ENCODE results near the gene GTSF1L. TPM values are rescaled to one million over a fixed set of nuclear protein-coding genes. Genes with fewer than 3 reads are reported as not detected.

GTSF1L gene
- total and polyA plus RNA-seq, 4 donors: not detected

DNA sequence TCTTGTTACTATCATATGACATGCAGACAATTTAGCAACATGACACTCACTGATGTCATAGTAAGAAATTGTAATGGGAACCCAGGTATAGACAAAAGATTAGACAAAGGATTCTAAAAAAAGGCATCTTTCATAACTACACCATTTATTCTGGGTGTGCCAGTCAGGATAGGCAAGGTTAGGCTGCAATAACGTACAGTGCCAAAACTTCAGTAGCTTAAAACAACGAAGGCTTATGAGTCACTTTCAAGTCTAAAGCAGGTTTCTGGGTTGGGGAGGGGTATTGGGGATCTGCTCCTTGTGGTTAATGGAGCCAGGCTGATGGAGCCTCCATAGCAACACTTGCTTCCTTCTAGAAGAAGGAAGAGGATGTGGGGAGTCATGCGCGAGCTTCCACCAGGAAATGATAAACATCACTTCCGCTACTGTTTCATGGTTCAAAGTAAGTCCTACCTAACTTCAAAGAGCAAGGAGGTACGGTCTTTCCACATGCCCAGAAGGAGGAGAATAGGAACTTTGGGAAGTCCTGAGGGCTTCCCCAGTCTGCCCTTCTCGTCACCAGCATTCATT, 2.0 kb upstream of the GTSF1L start:
- WGBS, 2 donors: 54 to 63% methylated on average over 7 of the region's 7 CpGs
- Histone ChIP-seq H3K4me1 (ENCODE audit: control insufficient read depth in 5 of 5, insufficient read depth in 5 of 5, low read length in 5 of 5) (no peaks in the 10 kb centered on the region), H3K4me3 (no peak overlapping the region), H3K27ac (ENCODE audit: low read depth in 1 of 2, low read length in 1 of 2) (no peak overlapping the region), H3K36me3 (ENCODE audit: control insufficient read depth in 4 of 4, insufficient read depth in 4 of 4, low read length in 4 of 4) (no peaks in the 10 kb centered on the region), H3K9ac (ENCODE audit: insufficient read depth in 1 of 2, low read length in 2 of 2) (no peak overlapping the region), H3K9me3 (ENCODE audit: control insufficient read depth in 4 of 4, insufficient read depth in 3 of 4, low read length in 3 of 4) (peaks cover 0 to 3% (median 0%) of the 10 kb centered on the region in 4 donors), H3K27me3 (ENCODE audit: control insufficient read depth in 3 of 3, insufficient read depth in 3 of 3, low read length in 2 of 3) (no peaks in the 10 kb centered on the region)
- ATAC-seq (ENCODE audit: insufficient read depth, low FRiP score) (no peak), DNase-seq (no peak)
- TF ChIP-seq, protein P1, sequence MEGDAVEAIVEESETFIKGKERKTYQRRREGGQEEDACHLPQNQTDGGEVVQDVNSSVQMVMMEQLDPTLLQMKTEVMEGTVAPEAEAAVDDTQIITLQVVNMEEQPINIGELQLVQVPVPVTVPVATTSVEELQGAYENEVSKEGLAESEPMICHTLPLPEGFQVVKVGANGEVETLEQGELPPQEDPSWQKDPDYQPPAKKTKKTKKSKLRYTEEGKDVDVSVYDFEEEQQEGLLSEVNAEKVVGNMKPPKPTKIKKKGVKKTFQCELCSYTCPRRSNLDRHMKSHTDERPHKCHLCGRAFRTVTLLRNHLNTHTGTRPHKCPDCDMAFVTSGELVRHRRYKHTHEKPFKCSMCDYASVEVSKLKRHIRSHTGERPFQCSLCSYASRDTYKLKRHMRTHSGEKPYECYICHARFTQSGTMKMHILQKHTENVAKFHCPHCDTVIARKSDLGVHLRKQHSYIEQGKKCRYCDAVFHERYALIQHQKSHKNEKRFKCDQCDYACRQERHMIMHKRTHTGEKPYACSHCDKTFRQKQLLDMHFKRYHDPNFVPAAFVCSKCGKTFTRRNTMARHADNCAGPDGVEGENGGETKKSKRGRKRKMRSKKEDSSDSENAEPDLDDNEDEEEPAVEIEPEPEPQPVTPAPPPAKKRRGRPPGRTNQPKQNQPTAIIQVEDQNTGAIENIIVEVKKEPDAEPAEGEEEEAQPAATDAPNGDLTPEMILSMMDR (IDR thresholded peaks at IDR 0.05; ENCODE audit: control extremely low read depth, extremely low read depth): no peak

DNA sequence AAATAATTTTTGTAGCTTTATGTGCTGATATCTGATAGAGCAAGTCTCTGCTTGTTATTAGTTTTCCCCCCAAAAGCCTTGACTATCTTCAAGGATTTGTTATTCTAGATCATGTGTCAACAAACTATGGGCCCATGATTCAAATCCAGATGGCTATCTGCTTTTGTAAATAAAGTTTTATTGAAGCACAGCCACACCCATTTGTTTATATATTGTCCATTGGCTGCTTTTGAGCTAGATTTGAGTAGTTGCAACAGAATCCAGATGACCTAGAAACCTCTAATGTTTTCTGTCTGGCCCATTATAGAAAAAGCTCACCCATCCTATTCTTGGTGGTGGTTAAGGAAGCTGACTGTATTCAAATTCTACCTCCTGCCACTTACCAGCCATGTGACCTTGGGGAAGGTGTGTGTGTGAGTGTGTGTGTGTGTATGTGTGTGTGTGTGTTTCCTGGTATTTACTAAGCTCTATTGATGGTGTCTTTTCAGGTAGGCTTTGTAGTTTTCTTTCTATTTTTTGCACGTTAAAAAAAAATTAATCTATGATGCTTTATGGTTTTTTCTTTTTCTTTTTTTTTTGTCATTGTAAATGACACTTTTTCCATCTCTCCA, 1.3 kb upstream of the GTSF1L start:
- TF ChIP-seq, protein P1 (IDR thresholded peaks at IDR 0.05; ENCODE audit: control extremely low read depth, extremely low read depth): no peak
- Histone ChIP-seq H3K4me3 (no peak overlapping the region), H3K9me3 (ENCODE audit: control insufficient read depth in 4 of 4, insufficient read depth in 3 of 4, low read length in 3 of 4) (peaks cover 0 to 3% (median 0%) of the 10 kb centered on the region in 4 donors), H3K27ac (ENCODE audit: low read depth in 1 of 2, low read length in 1 of 2) (no peak overlapping the region), H3K4me1 (ENCODE audit: control insufficient read depth in 5 of 5, insufficient read depth in 5 of 5, low read length in 5 of 5) (peaks cover 0 to 3% (median 0%) of the 10 kb centered on the region in 5 donors), H3K9ac (ENCODE audit: insufficient read depth in 1 of 2, low read length in 2 of 2) (no peak overlapping the region), H3K36me3 (ENCODE audit: control insufficient read depth in 4 of 4, insufficient read depth in 4 of 4, low read length in 4 of 4) (no peaks in the 10 kb centered on the region), H3K27me3 (ENCODE audit: control insufficient read depth in 3 of 3, insufficient read depth in 3 of 3, low read length in 2 of 3) (no peaks in the 10 kb centered on the region)
- DNase-seq (no peak), ATAC-seq (ENCODE audit: insufficient read depth, low FRiP score) (no peak)
- WGBS, 2 donors: 86 to 89% methylated on average over 1 of the region's 1 CpG

DNA sequence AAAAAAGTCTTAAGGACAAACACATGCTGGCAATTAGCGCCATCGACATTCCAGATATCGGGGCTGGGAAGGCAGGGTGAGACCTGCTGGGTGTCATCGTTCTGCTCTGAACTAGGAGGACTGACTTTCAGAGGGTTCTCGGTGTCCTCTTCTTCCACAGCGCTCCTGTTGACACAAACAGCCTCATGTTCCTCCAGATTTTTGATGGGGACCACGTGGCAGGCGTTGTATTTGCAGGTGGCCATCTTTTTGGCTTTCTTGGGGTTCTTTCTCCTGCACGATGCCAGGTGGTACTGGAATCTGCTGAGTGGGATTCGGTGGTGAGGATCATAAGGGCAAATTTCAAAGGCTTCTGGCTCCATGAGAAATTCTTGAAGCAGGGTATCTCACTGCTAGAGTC, 469 bp downstream of the GTSF1L start:
- Histone ChIP-seq H3K9ac (ENCODE audit: insufficient read depth in 1 of 2, low read length in 2 of 2) (no peak overlapping the region), H3K4me1 (ENCODE audit: control insufficient read depth in 5 of 5, insufficient read depth in 5 of 5, low read length in 5 of 5) (peaks cover 0 to 5% (median 0%) of the 10 kb centered on the region in 5 donors), H3K27ac (ENCODE audit: low read depth in 1 of 2, low read length in 1 of 2) (no peak overlapping the region), H3K4me3 (no peak overlapping the region), H3K9me3 (ENCODE audit: control insufficient read depth in 4 of 4, insufficient read depth in 3 of 4, low read length in 3 of 4) (peaks cover 0 to 3% (median 0%) of the 10 kb centered on the region in 4 donors), H3K27me3 (ENCODE audit: control insufficient read depth in 3 of 3, insufficient read depth in 3 of 3, low read length in 2 of 3) (no peaks in the 10 kb centered on the region), H3K36me3 (ENCODE audit: control insufficient read depth in 4 of 4, insufficient read depth in 4 of 4, low read length in 4 of 4) (no peaks in the 10 kb centered on the region)
- no peak for DNase-seq
- no peak for ATAC-seq (ENCODE audit: insufficient read depth, low FRiP score)
- TF ChIP-seq, protein P1 (IDR thresholded peaks at IDR 0.05; ENCODE audit: control extremely low read depth, extremely low read depth): no peak
- WGBS, 2 donors: 91 to 92% methylated on average over 10 of the region's 10 CpGs

Measured in lung (tissue), 12 donors.